CD4-positive, alpha-beta T cell (primary cell): ENCODE measurements around the gene TSHZ2. TPM values are rescaled to one million over a fixed set of nuclear protein-coding genes. Genes with fewer than 3 reads are reported as not detected.

Experiments used
- ATAC-seq: fragments of 200-7000 bp; cut with Tn5 transposase; one replicate; pipeline ENCODE4 v1.10.0; 2022; ENCODE audit warnings: mild to moderate bottlenecking; ENCODE audit not compliant: poor library complexity
- CTCF ChIA-PET: fragments of 350-600 bp; sonication (Branson Sonifier 250); formaldehyde crosslinking; loops from one replicate; lab custom pipeline; 2021; ENCODE audit warnings: antibody characterized with exemption, inconsistent platforms; lab: Charles Lee
- POLR2A ChIA-PET: fragments of 350-600 bp; sonication (Branson Sonifier 250); formaldehyde crosslinking; loops from one replicate; lab custom pipeline; 2021; ENCODE audit warnings: antibody characterized with exemption, inconsistent platforms; lab: Charles Lee
- DNase-seq, 14 experiments: peaks; one replicate each; pipeline ENCODE4 v3.0.0-alpha.2; 2013 to 2020; ENCODE audit warnings: mixed read lengths in 2 of 14
- H3K27ac ChIP-seq, 2 donors: one replicate each; pipeline versions ENCODE4 v1.5.1 to v1.7.0; 2013; ENCODE audit warnings: low read length in 2 of 2, low read depth in 1 of 2, mild to moderate bottlenecking in 1 of 2
- H3K27me3 ChIP-seq, 2 experiments: 1 replicate in 1 of 2; 2 replicates in 1 of 2; pipeline versions ENCODE4 v1.6.1 to v1.7.0; 2013; ENCODE audit warnings: low read length in 2 of 2, control low read depth in 1 of 2, mild to moderate bottlenecking in 1 of 2, moderate library complexity in 1 of 2; ENCODE audit not compliant: insufficient read depth in 2 of 2, control insufficient read depth in 1 of 2
- H3K36me3 ChIP-seq: one replicate; pipeline ENCODE4 v1.6.1; 2013; ENCODE audit warnings: low read length, control low read depth; ENCODE audit not compliant: insufficient read depth
- H3K4me1 ChIP-seq: one replicate; pipeline ENCODE4 v1.6.1; 2013; ENCODE audit warnings: low read length, control low read depth; ENCODE audit not compliant: insufficient read depth
- H3K4me3 ChIP-seq: one replicate; pipeline ENCODE4 v1.5.1; 2013; ENCODE audit warnings: mild to moderate bottlenecking, low read length, moderate library complexity
- H3K9me3 ChIP-seq, 2 experiments: 1 replicate in 1 of 2; 2 replicates in 1 of 2; pipeline versions ENCODE4 v1.6.1 to v1.7.0; 2013; ENCODE audit warnings: low read length in 2 of 2, mild to moderate bottlenecking in 2 of 2, control low read depth in 1 of 2, moderate library complexity in 1 of 2; ENCODE audit not compliant: control insufficient read depth in 1 of 2, insufficient read depth in 1 of 2
- H3K27ac Mint-ChIP-seq: one replicate; pipeline ENCODE4 v1.8.0; 2020; ENCODE audit warnings: mixed read lengths
- H3K27me3 Mint-ChIP-seq: one replicate; pipeline ENCODE4 v1.8.0; 2021; ENCODE audit warnings: mixed read lengths
- H3K36me3 Mint-ChIP-seq: one replicate; pipeline ENCODE4 v1.8.0; 2021; ENCODE audit warnings: low read depth, mixed read lengths
- H3K4me1 Mint-ChIP-seq: one replicate; pipeline ENCODE4 v1.8.0; 2021; ENCODE audit warnings: low read depth, mixed read lengths
- H3K4me3 Mint-ChIP-seq: one replicate; pipeline ENCODE4 v1.8.0; 2020; ENCODE audit warnings: mild to moderate bottlenecking, mixed read lengths
- H3K9me3 Mint-ChIP-seq: one replicate; pipeline ENCODE4 v1.8.0; 2020; ENCODE audit warnings: mixed read lengths
- CTCF ChIP-seq: fragments of 200-600 bp; IDR thresholded peaks from one replicate; pipeline ENCODE4 v1.8.0; 2022; ENCODE audit warnings: antibody characterized with exemption, mild to moderate bottlenecking
- intact Hi-C, 2 experiments: fragments of 100-400 bp; cut with DNase I in 1 of 2; cut with micrococcal nuclease in 1 of 2; formaldehyde crosslinking; loops; one replicate each; pipeline versions ENCODE4 v1.15.1 to v1.9.0; 2023 to 2025; cut with DNase I, micrococcal nuclease
- total RNA-seq, 174 experiments: library from RNA in 2 of 174; stranded (reverse) in 2 of 174; gene quantifications; one replicate each; pipeline ENCODE4 v1.2.3 and lab custom pipeline; 2021 to 2026

TSHZ2 gene
- total RNA-seq, 2 experiments from 2014 or later, result 26.1 to 27.4 TPM

GRCh38 chr20:53291548-53291947, 319.4 kb downstream of the TSHZ2 start:
- no peaks in the 10 kb centered on the region for H3K36me3 ChIP-seq
- TF ChIP-seq CTCF, result no peak
- no peaks in the 10 kb centered on the region for H3K9me3 Mint-ChIP-seq
- H3K36me3 Mint-ChIP-seq, result peaks cover 3% of the 10 kb centered on the region
- intact Hi-C loops, result no loop called here
- ChIA-PET CTCF (no interaction called here), POLR2A (no interaction called here)
- no peak overlapping the region for H3K4me3 ChIP-seq
- no peaks in the 10 kb centered on the region for H3K9me3 ChIP-seq
- DNase-seq, result no peak
- no peak overlapping the region for H3K4me3 Mint-ChIP-seq
- H3K4me1 Mint-ChIP-seq, result no peaks in the 10 kb centered on the region
- no peak overlapping the region for H3K27ac Mint-ChIP-seq
- no peak for ATAC-seq
- no peaks in the 10 kb centered on the region for H3K4me1 ChIP-seq
- H3K27me3 ChIP-seq, result no peaks in the 10 kb centered on the region
- no peak overlapping the region for H3K27ac ChIP-seq
- no peaks in the 10 kb centered on the region for H3K27me3 Mint-ChIP-seq

- Histone ChIP-seq H3K27ac (no peak overlapping the region), H3K9me3 (no peaks in the 10 kb centered on the region), H3K27me3 (no peaks in the 10 kb centered on the region), H3K4me3 (no peak overlapping the region), H3K4me1 (no peaks in the 10 kb centered on the region), H3K36me3 (no peaks in the 10 kb centered on the region)
- intact Hi-C loops, result no loop called here
- no peaks in the 10 kb centered on the region for H3K4me1 Mint-ChIP-seq
- DNase-seq (no peak), ATAC-seq (no peak)
- no peaks in the 10 kb centered on the region for H3K27me3 Mint-ChIP-seq
- H3K36me3 Mint-ChIP-seq, result peaks cover under 1% of the 10 kb centered on the region
- TF ChIP-seq CTCF, result no peak
- no peak overlapping the region for H3K27ac Mint-ChIP-seq
- ChIA-PET POLR2A (no interaction called here), CTCF (no interaction called here)
- no peak overlapping the region for H3K4me3 Mint-ChIP-seq
- H3K9me3 Mint-ChIP-seq, result no peaks in the 10 kb centered on the region
Observed at GRCh38 chr20:53292347-53292746, 320.2 kb downstream of the TSHZ2 start.

GRCh38 chr20:53294804-53295203, 322.6 kb downstream of the TSHZ2 start:
- H3K4me3 ChIP-seq, result no peak overlapping the region
- Mint-ChIP-seq H3K27ac (no peak overlapping the region), H3K4me1 (no peaks in the 10 kb centered on the region), H3K4me3 (no peak overlapping the region), H3K27me3 (no peaks in the 10 kb centered on the region), H3K36me3 (no peaks in the 10 kb centered on the region), H3K9me3 (no peaks in the 10 kb centered on the region)
- no peaks in the 10 kb centered on the region for H3K36me3 ChIP-seq
- DNase-seq (no peak), ATAC-seq (no peak)
- H3K4me1 ChIP-seq, result no peaks in the 10 kb centered on the region
- no peaks in the 10 kb centered on the region for H3K9me3 ChIP-seq
- CTCF ChIA-PET, result no interaction called here
- no peak for TF ChIP-seq CTCF
- no peaks in the 10 kb centered on the region for H3K27me3 ChIP-seq
- POLR2A ChIA-PET, result interaction anchor here (0.7 kb wide), 2 partner anchors 19 to 67 kb away, joined by 3 read pairs; no protein-coding TSS in a partner anchor
- intact Hi-C loops, result no loop called here
- H3K27ac ChIP-seq, result no peak overlapping the region
